SK-N-SH treated with all-trans-retinoic acid at 6 μM for 48 hours (cell line): ENCODE measurements around the gene RASSF9.

ENCODE experiments used
- CREB5 ChIP-seq: fragments of 250-450 bp; sonication (Bioruptor Pico); IDR thresholded peaks from 2 replicates; pipeline ENCODE4 v1.5.1; 2020; ENCODE audit warnings: low read depth, mild to moderate bottlenecking, moderate library complexity
- PATZ1 ChIP-seq: fragments of 250-450 bp; sonication (Bioruptor Pico); IDR thresholded peaks from 2 replicates; pipeline ENCODE4 v1.8.0; 2020; ENCODE audit warnings: mild to moderate bottlenecking, moderate library complexity, borderline replicate concordance
- TSHZ2 ChIP-seq: fragments of 250-450 bp; sonication (Bioruptor Pico); IDR thresholded peaks from 2 replicates; pipeline ENCODE4 v1.5.0; 2020; ENCODE audit warnings: mild to moderate bottlenecking, moderate library complexity
- ZFP30 ChIP-seq: fragments of 450-650 bp; formaldehyde crosslinking; IDR thresholded peaks from 2 replicates; pipeline ENCODE4 v1.5.0; 2022; ENCODE audit warnings: mild to moderate bottlenecking, moderate library complexity

GRCh38 chr12:85829391-85829790 lies 6.8 kb downstream of the RASSF9 start:
- TF ChIP-seq ZFP30 (CRISPR knock-in tag) (no peak), CREB5 (CRISPR knock-in tag) (no peak), PATZ1 (CRISPR knock-in tag) (no peak), TSHZ2 (CRISPR knock-in tag) (no peak)
